Thyroid gland (tissue), 4 donors: Measurements from ENCODE around the gene FH. TPM values are rescaled to one million over a fixed set of nuclear protein-coding genes. Genes with fewer than 3 reads are reported as not detected.

Experiments
- DNase-seq, 2 donors: peaks; one replicate each; pipeline ENCODE4 v3.0.0-alpha.2; 2019
- H3K27ac ChIP-seq, 3 donors: fragments of 200-600 bp; sonication (generic); 1 replicate in 2 of 3; 2 replicates in 1 of 3; pipeline ENCODE4 v1.5.1; 2016 to 2019; ENCODE audit warnings: mild to moderate bottlenecking in 1 of 3, moderate library complexity in 1 of 3
- H3K27me3 ChIP-seq: fragments of 200-600 bp; sonication (generic); one replicate; pipeline ENCODE4 v1.5.1; 2019
- H3K36me3 ChIP-seq, 2 donors: fragments of 200-600 bp; sonication (generic); one replicate each; pipeline ENCODE4 v1.5.1; 2016 to 2019
- H3K4me1 ChIP-seq, 2 donors: fragments of 200-600 bp; sonication (generic); one replicate each; pipeline ENCODE4 v1.5.1; 2017 to 2019
- H3K4me3 ChIP-seq, 3 donors: fragments of 200-600 bp; sonication (generic); replicated peaks in 1 of 3; 1 replicate in 2 of 3; 2 replicates in 1 of 3; pipeline ENCODE4 v1.5.1; 2016; ENCODE audit warnings: mild to moderate bottlenecking in 1 of 3
- H3K9me3 ChIP-seq: fragments of 200-600 bp; sonication (generic); one replicate; pipeline ENCODE4 v1.5.1; 2017
- CTCF ChIP-seq, 6 experiments: fragments of 200-600 bp in 3 of 6; fragments of 450-650 bp in 3 of 6; sonication (generic) in 3 of 6; IDR thresholded peaks; one replicate each; pipeline ENCODE4 v1.5.1; 2016 to 2019; ENCODE audit warnings: antibody characterized with exemption in 6 of 6, mild to moderate bottlenecking in 2 of 6, inconsistent platforms in 1 of 6, moderate library complexity in 1 of 6
- POLR2A ChIP-seq, 2 donors: fragments of 450-650 bp; IDR thresholded peaks; one replicate each; pipeline ENCODE4 v1.6.1; 2017; ENCODE audit warnings: antibody characterized with exemption in 2 of 2, mild to moderate bottlenecking in 2 of 2, moderate library complexity in 1 of 2
- WGBS, 2 donors: methylation state at CpG; one replicate each; pipeline ENCODE4 v1.1.5; 2017; 5-methylcytosine and 5-hydroxymethylcytosine counted together
- intact Hi-C: fragments of 100-400 bp; cut with DNase I; formaldehyde crosslinking; loops from one replicate; pipeline ENCODE4 v1.15.1; 2023
- total RNA-seq, 4 donors: library from RNA; depleted of rRNA; stranded (reverse); fragments of >200 nt; gene quantifications; one replicate each; pipeline ENCODE4 v1.2.3, GENCODE V29; 2016

FH gene
- total RNA-seq, 4 donors from 2014 or later = 52.7 to 84.3 (median 64.6) TPM

GRCh38 chr1:241557031-241557430 is 37.5 kb upstream of the FH start:
- no peak for DNase-seq
- H3K4me3 ChIP-seq = no peak overlapping the region
- no peak overlapping the region for H3K27ac ChIP-seq
- TF ChIP-seq POLR2A (IDR thresholded peaks at IDR 0.05) (no peak), CTCF (IDR thresholded peaks at IDR 0.05) (no peak)
- no peaks in the 10 kb centered on the region for H3K36me3 ChIP-seq
- intact Hi-C loops = no loop called here
- no peaks in the 10 kb centered on the region for H3K4me1 ChIP-seq
- WGBS, 2 donors = 88 to 90% methylated on average over 5 of the region's 5 CpGs
- H3K9me3 ChIP-seq = no peaks in the 10 kb centered on the region
- no peaks in the 10 kb centered on the region for H3K27me3 ChIP-seq

- no peak for DNase-seq
- WGBS, 2 donors = 94 to 96% methylated on average over 3 of the region's 3 CpGs
- intact Hi-C loops = no loop called here
- no peak for TF ChIP-seq CTCF (IDR thresholded peaks at IDR 0.05)
- TF ChIP-seq POLR2A (IDR thresholded peaks at IDR 0.05) = no peak
- Histone ChIP-seq H3K9me3 (no peaks in the 10 kb centered on the region), H3K36me3 (no peaks in the 10 kb centered on the region), H3K4me3 (no peak overlapping the region), H3K27ac (no peak overlapping the region), H3K27me3 (no peaks in the 10 kb centered on the region), H3K4me1 (no peaks in the 10 kb centered on the region)
Observed at GRCh38 chr1:241555526-241555925, 36.0 kb upstream of the FH start.

- no peak overlapping the region for H3K4me3 ChIP-seq
- H3K27ac ChIP-seq = no peak overlapping the region
- no peak for DNase-seq
- WGBS, 2 donors = 79 to 83% methylated on average over 7 of the region's 7 CpGs
- H3K9me3 ChIP-seq = no peaks in the 10 kb centered on the region
- no peaks in the 10 kb centered on the region for H3K36me3 ChIP-seq
- intact Hi-C loops = no loop called here
- TF ChIP-seq CTCF (IDR thresholded peaks at IDR 0.05) (no peak), POLR2A (IDR thresholded peaks at IDR 0.05) (no peak)
- no peaks in the 10 kb centered on the region for H3K27me3 ChIP-seq
- no peaks in the 10 kb centered on the region for H3K4me1 ChIP-seq
Observed at GRCh38 chr1:241553886-241554592, 34.5 kb upstream of the FH start.

GRCh38 chr1:241551759-241552638 is 32.4 kb upstream of the FH start:
- Histone ChIP-seq H3K4me3 (no peak overlapping the region), H3K9me3 (no peaks in the 10 kb centered on the region), H3K36me3 (no peaks in the 10 kb centered on the region), H3K27ac (no peak overlapping the region), H3K27me3 (no peaks in the 10 kb centered on the region), H3K4me1 (no peaks in the 10 kb centered on the region)
- WGBS, 2 donors = 87% methylated on average over 22 of the region's 22 CpGs
- intact Hi-C loops = no loop called here
- no peak for TF ChIP-seq POLR2A (IDR thresholded peaks at IDR 0.05)
- TF ChIP-seq CTCF (IDR thresholded peaks at IDR 0.05) = no peak
- DNase-seq = no peak

- no peak for DNase-seq
- no peaks in the 10 kb centered on the region for H3K36me3 ChIP-seq
- intact Hi-C loops = no loop called here
- H3K4me1 ChIP-seq = no peaks in the 10 kb centered on the region
- no peaks in the 10 kb centered on the region for H3K9me3 ChIP-seq
- TF ChIP-seq CTCF (IDR thresholded peaks at IDR 0.05) (no peak), POLR2A (IDR thresholded peaks at IDR 0.05) (no peak)
- H3K4me3 ChIP-seq = no peak overlapping the region
- H3K27ac ChIP-seq = no peak overlapping the region
- WGBS, 2 donors = 73 to 76% methylated on average over 1 of the region's 1 CpG
- no peaks in the 10 kb centered on the region for H3K27me3 ChIP-seq
Observed at GRCh38 chr1:241550318-241550717, 30.8 kb upstream of the FH start.
